ENCODE measurements around the gene MST1.

The MST1 gene

DNA sequence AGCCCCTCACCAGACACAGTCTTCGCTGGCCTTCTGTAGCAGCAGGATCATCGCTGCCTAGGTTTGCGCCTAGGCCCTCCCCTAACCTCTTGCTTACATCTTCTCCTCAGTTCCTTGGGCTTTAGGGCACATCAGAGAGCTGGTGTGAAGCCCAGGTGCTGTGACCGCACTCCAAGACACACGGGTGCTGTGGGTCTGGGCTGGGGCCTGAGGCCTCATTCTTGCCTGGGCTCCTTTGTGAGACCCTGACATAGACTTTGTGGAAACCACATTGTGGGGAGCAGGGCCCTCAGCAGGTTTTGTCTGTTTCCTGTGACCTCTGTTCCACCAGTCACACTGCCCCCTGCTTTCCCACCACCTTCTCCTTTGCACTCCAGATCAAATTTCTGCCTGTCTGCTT lies 22.2 kb upstream of the MST1 start:
- no peak for DNase-seq (ENCODE audit: extremely low spot score)
- ChIA-PET CTCF (interaction anchor here (1.2 to 1.4 kb wide), 2 partner anchors 8 to 128 kb away, joined by 3 to 7 read pairs; partner anchors contain the start of gene AMIGO3), POLR2A (no interaction called here)
- TF ChIP-seq, protein P1, sequence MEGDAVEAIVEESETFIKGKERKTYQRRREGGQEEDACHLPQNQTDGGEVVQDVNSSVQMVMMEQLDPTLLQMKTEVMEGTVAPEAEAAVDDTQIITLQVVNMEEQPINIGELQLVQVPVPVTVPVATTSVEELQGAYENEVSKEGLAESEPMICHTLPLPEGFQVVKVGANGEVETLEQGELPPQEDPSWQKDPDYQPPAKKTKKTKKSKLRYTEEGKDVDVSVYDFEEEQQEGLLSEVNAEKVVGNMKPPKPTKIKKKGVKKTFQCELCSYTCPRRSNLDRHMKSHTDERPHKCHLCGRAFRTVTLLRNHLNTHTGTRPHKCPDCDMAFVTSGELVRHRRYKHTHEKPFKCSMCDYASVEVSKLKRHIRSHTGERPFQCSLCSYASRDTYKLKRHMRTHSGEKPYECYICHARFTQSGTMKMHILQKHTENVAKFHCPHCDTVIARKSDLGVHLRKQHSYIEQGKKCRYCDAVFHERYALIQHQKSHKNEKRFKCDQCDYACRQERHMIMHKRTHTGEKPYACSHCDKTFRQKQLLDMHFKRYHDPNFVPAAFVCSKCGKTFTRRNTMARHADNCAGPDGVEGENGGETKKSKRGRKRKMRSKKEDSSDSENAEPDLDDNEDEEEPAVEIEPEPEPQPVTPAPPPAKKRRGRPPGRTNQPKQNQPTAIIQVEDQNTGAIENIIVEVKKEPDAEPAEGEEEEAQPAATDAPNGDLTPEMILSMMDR (IDR thresholded peaks at IDR 0.05; ENCODE audit: control extremely low read depth, extremely low read depth, low read depth, missing control alignments), result no peak

DNA sequence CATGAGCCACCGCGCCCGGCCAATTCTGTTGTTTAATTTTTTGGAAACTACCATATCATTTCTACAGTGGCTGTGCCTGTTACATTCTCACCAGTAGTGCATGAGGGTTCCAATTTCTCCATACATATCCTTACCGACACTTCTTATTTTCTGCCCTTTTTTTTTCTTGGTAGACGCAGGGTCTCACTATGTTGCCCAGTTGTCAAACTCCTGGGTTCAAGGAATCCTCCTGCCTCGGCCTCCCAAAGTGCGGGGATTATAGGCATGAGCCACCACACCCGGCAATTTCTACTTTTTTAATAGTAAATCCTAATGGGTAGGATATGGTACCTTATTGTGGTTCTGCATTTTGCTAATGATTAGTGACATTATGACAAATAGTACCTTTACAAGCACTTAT lies 20.6 kb upstream of the MST1 start:
- DNase-seq (ENCODE audit: extremely low spot score), result no peak
- TF ChIP-seq, protein P1 (IDR thresholded peaks at IDR 0.05; ENCODE audit: control extremely low read depth, extremely low read depth, low read depth, missing control alignments), result no peak
- CTCF ChIA-PET, result no interaction called here
- POLR2A ChIA-PET, result no interaction called here

DNA sequence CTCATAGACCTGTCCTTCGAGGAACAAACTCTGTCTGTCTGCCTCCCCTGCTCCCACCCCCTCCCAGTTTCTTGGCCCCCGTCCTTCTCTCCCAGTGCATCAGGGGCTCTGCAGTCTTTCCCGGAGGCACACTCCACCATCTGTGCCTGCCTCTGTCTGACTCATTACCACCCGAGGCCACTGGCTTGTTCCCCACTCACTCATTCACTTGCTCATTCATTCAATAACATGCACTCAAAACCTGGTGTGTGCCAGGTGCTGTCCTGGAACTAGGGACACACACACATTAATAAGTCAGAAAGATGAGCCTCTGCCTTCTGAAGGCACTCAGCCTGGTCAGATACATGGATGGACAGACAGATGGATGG lies 17.8 kb upstream of the MST1 start:
- TF ChIP-seq, protein P1 (IDR thresholded peaks at IDR 0.05; ENCODE audit: control extremely low read depth, extremely low read depth, low read depth, missing control alignments), result no peak
- ChIA-PET POLR2A (no interaction called here), CTCF (interaction anchor here (1.1 to 1.8 kb wide), 3 partner anchors 11 to 170 kb away, joined by 3 to 7 read pairs (median 4); no protein-coding TSS in a partner anchor)
- DNase-seq (ENCODE audit: extremely low spot score), result no peak

DNA sequence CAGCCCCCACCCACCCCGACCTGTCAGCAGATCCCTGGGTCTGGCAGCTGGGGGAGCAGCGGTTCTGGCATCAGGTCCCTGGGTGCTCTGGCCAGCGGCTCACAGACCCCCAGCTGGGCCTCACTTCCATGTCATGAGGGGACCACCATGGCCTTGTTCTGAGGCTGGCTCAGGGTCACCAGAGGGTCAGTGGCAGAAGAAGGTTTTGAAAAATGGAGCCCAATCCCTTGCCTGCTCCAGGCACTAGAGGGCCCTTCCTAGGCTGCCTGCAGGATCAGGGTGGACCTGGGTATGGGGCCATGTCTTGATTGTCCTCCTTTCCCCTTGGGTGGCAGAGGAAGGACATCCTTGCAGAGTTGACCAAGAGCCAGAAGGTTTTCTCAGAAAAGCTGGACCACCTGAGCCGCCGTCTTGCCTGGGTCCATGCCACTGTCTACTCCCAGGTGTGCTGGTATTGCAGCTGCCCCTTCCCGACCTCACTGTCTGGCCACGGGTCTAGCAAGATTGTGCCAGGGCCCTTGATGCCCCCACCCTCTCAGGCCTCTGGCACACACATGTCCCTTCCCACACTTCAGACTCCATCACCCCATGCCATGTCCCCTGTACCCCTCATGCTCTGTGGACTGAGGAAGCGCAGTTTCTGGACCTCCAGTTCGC lies 17.3 kb upstream of the MST1 start:
- ChIA-PET CTCF (interaction anchor here (1.0 to 1.8 kb wide), 2 partner anchors 12 to 133 kb away, joined by 3 to 7 read pairs; no protein-coding TSS in a partner anchor), POLR2A (no interaction called here)
- TF ChIP-seq, protein P1 (IDR thresholded peaks at IDR 0.05; ENCODE audit: control extremely low read depth, extremely low read depth, low read depth, missing control alignments), result no peak

DNA sequence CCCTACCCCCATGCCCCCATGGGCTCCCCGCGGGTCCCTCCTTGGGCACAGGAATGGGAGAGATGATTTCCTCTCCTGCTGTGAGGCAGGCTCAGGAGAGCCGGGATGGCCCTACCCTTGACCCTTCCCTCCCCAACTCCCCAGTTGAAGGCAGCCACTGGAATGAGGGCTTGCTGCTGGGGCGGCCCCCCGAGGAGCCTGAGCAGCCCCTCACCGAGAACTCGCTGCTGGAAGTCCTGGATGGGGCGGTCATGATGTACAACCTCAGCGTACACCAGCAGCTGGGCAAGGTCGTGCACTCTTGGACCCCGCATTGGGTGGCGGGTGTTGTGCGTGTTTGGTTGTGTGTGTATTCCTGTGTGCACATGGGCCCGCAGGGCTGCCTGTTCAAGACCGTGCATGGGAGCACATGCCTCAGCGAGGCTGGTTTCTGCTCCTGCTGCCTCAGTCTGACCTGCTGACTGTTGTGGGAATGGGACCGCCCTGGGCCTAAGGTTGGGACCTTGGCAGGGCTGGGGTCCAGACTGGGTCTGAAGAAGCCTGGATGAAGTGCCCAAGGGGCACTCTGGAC lies 16.2 kb upstream of the MST1 start:
- DNase-seq (ENCODE audit: extremely low spot score), result no peak
- ChIA-PET POLR2A (no interaction called here), CTCF (interaction anchor here (1.0 to 1.8 kb wide), 2 partner anchors 13 to 134 kb away, joined by 3 to 7 read pairs; no protein-coding TSS in a partner anchor)
- TF ChIP-seq, protein P1 (IDR thresholded peaks at IDR 0.05; ENCODE audit: control extremely low read depth, extremely low read depth, low read depth, missing control alignments), result no peak

More for the DNA sequence above, 17.3 kb upstream of the MST1 start:
- DNase-seq (ENCODE audit: extremely low spot score), result no peak

DNA sequence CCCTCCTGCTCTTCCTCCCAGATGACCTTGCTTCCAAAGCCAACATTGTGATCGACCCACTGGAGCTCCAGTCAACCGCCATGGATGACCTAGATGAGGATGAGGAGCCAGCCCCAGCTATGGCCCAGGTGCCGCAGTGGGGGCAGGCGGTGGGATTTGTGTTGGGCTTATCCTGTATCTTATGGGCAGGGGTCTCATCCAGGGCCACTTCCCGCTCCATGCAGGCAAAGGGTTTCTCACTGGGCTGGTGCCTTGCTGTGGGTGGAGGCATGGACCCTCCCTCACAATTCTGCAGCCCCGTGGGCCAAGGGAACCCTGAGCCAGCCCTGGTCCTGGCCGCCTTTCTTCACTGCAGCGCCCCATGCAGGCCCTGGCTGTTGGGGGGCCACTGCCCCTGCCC lies 15.4 kb upstream of the MST1 start:
- DNase-seq (ENCODE audit: extremely low spot score), result no peak
- ChIA-PET POLR2A (no interaction called here), CTCF (interaction anchor here (0.9 to 5.0 kb wide), 5 partner anchors 14 to 140 kb away, joined by 3 to 37 read pairs (median 7); partner anchors contain the start of genes AMIGO3 and INKA1)
- TF ChIP-seq, protein P1 (IDR thresholded peaks at IDR 0.05; ENCODE audit: control extremely low read depth, extremely low read depth, low read depth, missing control alignments), result no peak
